Lower leg skin (tissue), 3 donors: Measurements from ENCODE around the gene SLC17A9.

ENCODE experiments used
- POLR2A ChIP-seq, 2 donors: fragments of 450-650 bp; IDR thresholded peaks; one replicate each; pipeline ENCODE4 v1.6.1; 2016 to 2017; ENCODE audit warnings: antibody characterized with exemption in 2 of 2, mild to moderate bottlenecking in 1 of 2, moderate library complexity in 1 of 2
- TF ChIP-seq, protein P1 (sequence below), 3 donors: fragments of 450-650 bp; IDR thresholded peaks; one replicate each; pipeline ENCODE4 v1.5.1; 2016; ENCODE audit warnings: antibody characterized with exemption in 3 of 3, mild to moderate bottlenecking in 3 of 3, moderate library complexity in 2 of 3

DNA sequence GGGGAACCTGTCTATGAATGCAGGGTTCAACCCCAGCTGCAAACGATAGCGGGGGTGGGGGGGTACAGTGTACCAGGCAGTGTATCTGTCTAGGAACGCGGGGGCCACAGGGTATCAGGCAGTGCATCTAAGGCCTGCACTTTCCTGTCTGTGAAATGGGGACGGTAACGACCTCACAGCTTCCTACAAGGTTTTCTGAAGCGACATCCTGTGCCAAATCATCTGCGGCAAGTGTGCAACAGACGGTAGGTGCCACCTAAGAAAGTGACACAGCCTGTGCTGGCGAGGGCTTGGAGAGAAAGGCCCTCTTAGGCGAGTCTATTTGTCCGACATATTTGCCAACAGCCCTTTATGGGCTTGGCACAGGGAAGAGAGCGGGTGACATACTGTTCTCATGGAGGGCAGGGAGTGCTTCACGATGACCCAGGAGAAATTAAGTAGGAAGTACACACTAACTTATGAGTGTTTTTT, 30.0 kb upstream of the SLC17A9 start:
- TF ChIP-seq, protein P1, sequence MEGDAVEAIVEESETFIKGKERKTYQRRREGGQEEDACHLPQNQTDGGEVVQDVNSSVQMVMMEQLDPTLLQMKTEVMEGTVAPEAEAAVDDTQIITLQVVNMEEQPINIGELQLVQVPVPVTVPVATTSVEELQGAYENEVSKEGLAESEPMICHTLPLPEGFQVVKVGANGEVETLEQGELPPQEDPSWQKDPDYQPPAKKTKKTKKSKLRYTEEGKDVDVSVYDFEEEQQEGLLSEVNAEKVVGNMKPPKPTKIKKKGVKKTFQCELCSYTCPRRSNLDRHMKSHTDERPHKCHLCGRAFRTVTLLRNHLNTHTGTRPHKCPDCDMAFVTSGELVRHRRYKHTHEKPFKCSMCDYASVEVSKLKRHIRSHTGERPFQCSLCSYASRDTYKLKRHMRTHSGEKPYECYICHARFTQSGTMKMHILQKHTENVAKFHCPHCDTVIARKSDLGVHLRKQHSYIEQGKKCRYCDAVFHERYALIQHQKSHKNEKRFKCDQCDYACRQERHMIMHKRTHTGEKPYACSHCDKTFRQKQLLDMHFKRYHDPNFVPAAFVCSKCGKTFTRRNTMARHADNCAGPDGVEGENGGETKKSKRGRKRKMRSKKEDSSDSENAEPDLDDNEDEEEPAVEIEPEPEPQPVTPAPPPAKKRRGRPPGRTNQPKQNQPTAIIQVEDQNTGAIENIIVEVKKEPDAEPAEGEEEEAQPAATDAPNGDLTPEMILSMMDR (IDR thresholded peaks at IDR 0.05) = no peak
- TF ChIP-seq POLR2A (IDR thresholded peaks at IDR 0.05) = no peak
